Natural killer cell treated with Interleukin-12 subunit alpha and Interleukin-12 subunit beta and Interleukin-15 and Interleukin-18, amount 100 ng/mL, for 72 hours (primary cell): ENCODE data around the gene CCDC57. TPM values are rescaled to one million over a fixed set of nuclear protein-coding genes. Genes with fewer than 3 reads are reported as not detected.
"Not testable (repeated sequence)": the region's sequence is repeated elsewhere in the genome, so short reads cannot be mapped to it uniquely, and the experiment has no call there.

ENCODE experiments used
- ATAC-seq, 2 donors: fragments of 150-1000 bp; cut with Tn5 transposase in 1 of 2; sonication (Bioruptor Pico), chemical (Tn5 transposase) in 1 of 2; 2 replicates each; pipeline ENCODE4 v1.10.0; 2021
- DNase-seq: peaks from one replicate; pipeline ENCODE4 v3.0.0; 2022; ENCODE audit warnings: low spot score
- H3K27ac Mint-ChIP-seq, 2 donors: 1 replicate in 1 of 2; 2 replicates in 1 of 2; pipeline ENCODE4 v1.8.0; 2022; ENCODE audit warnings: mixed read lengths in 2 of 2, mild to moderate bottlenecking in 1 of 2, moderate library complexity in 1 of 2
- H3K27me3 Mint-ChIP-seq, 2 donors: 1 replicate in 1 of 2; 2 replicates in 1 of 2; pipeline ENCODE4 v1.8.0; 2022; ENCODE audit warnings: mixed read lengths in 2 of 2
- H3K36me3 Mint-ChIP-seq: one replicate; pipeline ENCODE4 v1.8.0; 2022; ENCODE audit warnings: mixed read lengths
- H3K4me1 Mint-ChIP-seq, 2 donors: 1 replicate in 1 of 2; 2 replicates in 1 of 2; pipeline ENCODE4 v1.8.0; 2022; ENCODE audit warnings: low read depth in 2 of 2, mixed read lengths in 2 of 2, mild to moderate bottlenecking in 1 of 2
- H3K4me3 Mint-ChIP-seq: one replicate; pipeline ENCODE4 v1.8.0; 2022; ENCODE audit warnings: mixed read lengths
- H3K9me3 Mint-ChIP-seq: 2 replicates; pipeline ENCODE4 v1.8.0; 2022; ENCODE audit warnings: mixed read lengths
- total RNA-seq, 2 donors: library from RNA; stranded (reverse); gene quantifications; one replicate each; pipeline ENCODE4 v1.2.3, GENCODE V29; 2022

The CCDC57 gene
- total RNA-seq: 10 to 100 TPM; 34.0 to 82.2 TPM

GRCh38 chr17:82212331-82213250, at the start of gene CCDC57:
Gene CCDC57, minus strand, starts transcription at chr17:82212842. Its CDS starts 10,898 bp downstream, at chr17:82201944.
- peak; percentile 83 to 84 for ATAC-seq
- Mint-ChIP-seq H3K9me3 (no peaks in the 10 kb centered on the region), H3K4me3 (peak within 1 kb of the TSS; percentile 86), H3K27me3 (no peaks in the 10 kb centered on the region), H3K36me3 (no peaks in the 10 kb centered on the region), H3K4me1 (peaks cover 46 to 51% of the 10 kb centered on the region in 2 donors), H3K27ac (peak within 1 kb of the TSS; percentile 78 to 92)
- DNase-seq: peak; percentile 93

- Mint-ChIP-seq H3K27ac (peak overlapping the region in 1 of 2 donors; percentile 40), H3K9me3 (no peaks in the 10 kb centered on the region), H3K27me3 (no peaks in the 10 kb centered on the region), H3K36me3 (peaks cover 49% of the 10 kb centered on the region), H3K4me1 (peaks cover 59 to 63% of the 10 kb centered on the region in 2 donors), H3K4me3 (no peak overlapping the region)
- no peak for ATAC-seq
- no peak for DNase-seq
These were observed 49.7 kb upstream of the CCDC57 start for GRCh38 chr17:82262344-82262743.

GRCh38 chr17:82259972-82260961, 47.6 kb upstream of the CCDC57 start:
- H3K27ac Mint-ChIP-seq: peak overlapping the region; percentile 16 to 40
- H3K36me3 Mint-ChIP-seq: peaks cover 55% of the 10 kb centered on the region
- not testable (repeated sequence) for H3K4me3 Mint-ChIP-seq, H3K9me3 Mint-ChIP-seq, DNase-seq, ATAC-seq, H3K27me3 Mint-ChIP-seq
- H3K4me1 Mint-ChIP-seq: peaks cover 55 to 60% of the 10 kb centered on the region in 2 donors

- H3K36me3 Mint-ChIP-seq: peaks cover 55% of the 10 kb centered on the region
- peaks cover 55% of the 10 kb centered on the region in 2 donors for H3K4me1 Mint-ChIP-seq
- no peak for DNase-seq
- peak overlapping the region; percentile 47 to 71 for H3K27ac Mint-ChIP-seq
- H3K4me3 Mint-ChIP-seq: no peak overlapping the region
- no peaks in the 10 kb centered on the region for H3K27me3 Mint-ChIP-seq
- ATAC-seq: no peak
- no peaks in the 10 kb centered on the region for H3K9me3 Mint-ChIP-seq
These were observed 45.9 kb upstream of the CCDC57 start for GRCh38 chr17:82258555-82258954.

- Mint-ChIP-seq H3K27ac (peak overlapping the region; percentile 74 to 90), H3K36me3 (peaks cover 53% of the 10 kb centered on the region), H3K4me3 (peak overlapping the region; percentile 40), H3K4me1 (peaks cover 53 to 55% of the 10 kb centered on the region in 2 donors), H3K27me3 (no peaks in the 10 kb centered on the region), H3K9me3 (no peaks in the 10 kb centered on the region)
- DNase-seq (peak; percentile 88), ATAC-seq (peak; percentile 98)
These were observed 44.8 kb upstream of the CCDC57 start for GRCh38 chr17:82257473-82257872.

- H3K4me1 Mint-ChIP-seq: peaks cover 47 to 48% of the 10 kb centered on the region in 2 donors
- peak overlapping the region; percentile 74 to 90 for H3K27ac Mint-ChIP-seq
- no peak for DNase-seq
- no peak overlapping the region for H3K4me3 Mint-ChIP-seq
- H3K9me3 Mint-ChIP-seq: no peaks in the 10 kb centered on the region
- ATAC-seq: no peak
- H3K36me3 Mint-ChIP-seq: peaks cover 46% of the 10 kb centered on the region
- no peaks in the 10 kb centered on the region for H3K27me3 Mint-ChIP-seq
These were observed 43.7 kb upstream of the CCDC57 start for GRCh38 chr17:82256242-82256885.

- H3K27ac Mint-ChIP-seq: peak overlapping the region; percentile 60 to 90
- no peaks in the 10 kb centered on the region for H3K9me3 Mint-ChIP-seq
- peaks cover 39 to 41% of the 10 kb centered on the region in 2 donors for H3K4me1 Mint-ChIP-seq
- peak overlapping the region; percentile 25 for H3K4me3 Mint-ChIP-seq
- ATAC-seq (no peak), DNase-seq (no peak)
- H3K36me3 Mint-ChIP-seq: peaks cover 42% of the 10 kb centered on the region
- H3K27me3 Mint-ChIP-seq: no peaks in the 10 kb centered on the region
These were observed 42.8 kb upstream of the CCDC57 start for GRCh38 chr17:82255402-82255972.

GRCh38 chr17:82254746-82255145, 42.1 kb upstream of the CCDC57 start:
- Mint-ChIP-seq H3K36me3 (peaks cover 34% of the 10 kb centered on the region), H3K4me1 (peaks cover 32 to 36% of the 10 kb centered on the region in 2 donors)
- not testable (repeated sequence) for ATAC-seq, H3K27me3 Mint-ChIP-seq, H3K27ac Mint-ChIP-seq, DNase-seq, H3K4me3 Mint-ChIP-seq, H3K9me3 Mint-ChIP-seq

- H3K27me3 Mint-ChIP-seq, DNase-seq, H3K27ac Mint-ChIP-seq, H3K4me3 Mint-ChIP-seq, ATAC-seq, H3K9me3 Mint-ChIP-seq: not testable (repeated sequence)
- peaks cover 28 to 31% of the 10 kb centered on the region in 2 donors for H3K4me1 Mint-ChIP-seq
- peaks cover 29% of the 10 kb centered on the region for H3K36me3 Mint-ChIP-seq
These were observed 41.5 kb upstream of the CCDC57 start for GRCh38 chr17:82254096-82254495.

GRCh38 chr17:82253179-82253544, 40.5 kb upstream of the CCDC57 start:
- Mint-ChIP-seq H3K4me1 (peaks cover 22 to 27% of the 10 kb centered on the region in 2 donors), H3K4me3 (no peak overlapping the region), H3K36me3 (peaks cover 24% of the 10 kb centered on the region), H3K9me3 (no peaks in the 10 kb centered on the region), H3K27ac (peak overlapping the region in 1 of 2 donors; percentile 48), H3K27me3 (no peaks in the 10 kb centered on the region)
- ATAC-seq (no peak), DNase-seq (no peak)

- no peak for ATAC-seq
- Mint-ChIP-seq H3K27me3 (no peaks in the 10 kb centered on the region), H3K4me1 (peaks cover 24 to 30% of the 10 kb centered on the region in 2 donors), H3K36me3 (peaks cover 28% of the 10 kb centered on the region), H3K9me3 (no peaks in the 10 kb centered on the region), H3K27ac (peak overlapping the region in 1 of 2 donors; percentile 48), H3K4me3 (no peak overlapping the region)
- no peak for DNase-seq
These were observed 40.0 kb upstream of the CCDC57 start for GRCh38 chr17:82252511-82253178.

- H3K27ac Mint-ChIP-seq: peak overlapping the region; percentile 21 to 68
- no peaks in the 10 kb centered on the region for H3K27me3 Mint-ChIP-seq
- H3K4me3 Mint-ChIP-seq: no peak overlapping the region
- H3K36me3 Mint-ChIP-seq: peaks cover 20% of the 10 kb centered on the region
- H3K4me1 Mint-ChIP-seq: peaks cover 14 to 37% of the 10 kb centered on the region in 2 donors
- ATAC-seq: no peak
- DNase-seq: no peak
- H3K9me3 Mint-ChIP-seq: no peaks in the 10 kb centered on the region
These were observed 38.3 kb upstream of the CCDC57 start for GRCh38 chr17:82250868-82251500.
